MCF 10A (cell line): ENCODE data around the gene NPB. TPM values are rescaled to one million over a fixed set of nuclear protein-coding genes. Genes with fewer than 3 reads are reported as not detected.

Experiments used
- Bru-seq: library from RNA; stranded (reverse); fragments of 400-500 nt; gene quantifications from one replicate; lab custom pipeline; 2021; lab: Mats Ljungman, UMichigan
- BruChase-seq, 2 experiments: library from RNA; stranded (reverse); fragments of 400-500 nt; gene quantifications; one replicate each; lab custom pipeline; 2021; lab: Mats Ljungman, UMichigan
- BruUV-seq: library from RNA; stranded (reverse); fragments of 400-500 nt; replicated peaks from 2 replicates; lab custom pipeline; 2021; lab: Mats Ljungman, UMichigan
- CTCF ChIA-PET: fragments of 300-600 bp; sonication (Branson Sonifier 250); formaldehyde crosslinking; extraction: SDS; loops from one replicate; lab custom pipeline; 2021; ENCODE audit warnings: antibody characterized with exemption, inconsistent platforms; lab: Yijun Ruan, JAX
- POLR2A ChIA-PET: fragments of 300-600, 350-650 bp; sonication (Branson Sonifier 250); formaldehyde crosslinking; extraction: SDS; loops from one replicate; lab custom pipeline; 2020; ENCODE audit warnings: antibody characterized with exemption, inconsistent platforms; lab: Yijun Ruan, JAX
- DNase-seq: peaks from one replicate; pipeline ENCODE4 v3.0.0-alpha.2; 2018; ENCODE audit not compliant: unreplicated experiment
- H3K27ac Mint-ChIP-seq: one replicate; pipeline ENCODE4 v1.8.0; 2022; ENCODE audit warnings: mild to moderate bottlenecking, low read depth, mixed read lengths; ENCODE audit not compliant: unreplicated experiment
- H3K27me3 Mint-ChIP-seq: one replicate; pipeline ENCODE4 v1.8.0; 2022; ENCODE audit warnings: mixed read lengths; ENCODE audit not compliant: insufficient read depth, unreplicated experiment
- H3K36me3 Mint-ChIP-seq: one replicate; pipeline ENCODE4 v1.8.0; 2022; ENCODE audit warnings: mild to moderate bottlenecking, moderate library complexity, mixed read lengths; ENCODE audit not compliant: insufficient read depth, unreplicated experiment
- H3K4me1 Mint-ChIP-seq: one replicate; pipeline ENCODE4 v1.8.0; 2022; ENCODE audit warnings: mixed read lengths; ENCODE audit not compliant: insufficient read depth, unreplicated experiment
- H3K4me3 Mint-ChIP-seq: one replicate; pipeline ENCODE4 v1.8.0; 2022; ENCODE audit warnings: mild to moderate bottlenecking, moderate library complexity, mixed read lengths; ENCODE audit not compliant: unreplicated experiment
- H3K9me3 Mint-ChIP-seq: one replicate; pipeline ENCODE4 v1.8.0; 2022; ENCODE audit warnings: mixed read lengths; ENCODE audit not compliant: unreplicated experiment
- intact Hi-C: fragments of 100-400 bp; cut with micrococcal nuclease; formaldehyde crosslinking; loops from 2 replicates; pipeline ENCODE4 v1.14.1; 2022
- long read RNA-seq: library from polyadenylated mRNA; stranded (forward); transcript quantifications from one replicate; pipeline ENCODE4 v2.0.0, GENCODE V29; 2022
- total RNA-seq: library from RNA; stranded (reverse); gene quantifications from 2 replicates; pipeline ENCODE4 v1.2.3, GENCODE V29; 2022
- TF ChIP-seq, protein P1 (sequence below): fragments of 200-600 bp; IDR thresholded peaks from one replicate; pipeline ENCODE4 v1.8.0; 2022; ENCODE audit warnings: antibody characterized with exemption, mild to moderate bottlenecking; ENCODE audit not compliant: unreplicated experiment

The NPB gene
- total RNA-seq: 0.28 TPM in 1 of 2 replicates, not detected in the other
- Bru-seq, nascent RNA: percentile 29 among the genes with signal in this experiment
- BruChase-seq, experiment 1, labeled RNA remaining after a 6-hour chase: percentile 23 among the genes with signal in this experiment
- percentile 35 among the genes with signal in this experiment for BruChase-seq, experiment 2, labeled RNA remaining after a 2-hour chase
- long read RNA-seq: 0 reads

DNA sequence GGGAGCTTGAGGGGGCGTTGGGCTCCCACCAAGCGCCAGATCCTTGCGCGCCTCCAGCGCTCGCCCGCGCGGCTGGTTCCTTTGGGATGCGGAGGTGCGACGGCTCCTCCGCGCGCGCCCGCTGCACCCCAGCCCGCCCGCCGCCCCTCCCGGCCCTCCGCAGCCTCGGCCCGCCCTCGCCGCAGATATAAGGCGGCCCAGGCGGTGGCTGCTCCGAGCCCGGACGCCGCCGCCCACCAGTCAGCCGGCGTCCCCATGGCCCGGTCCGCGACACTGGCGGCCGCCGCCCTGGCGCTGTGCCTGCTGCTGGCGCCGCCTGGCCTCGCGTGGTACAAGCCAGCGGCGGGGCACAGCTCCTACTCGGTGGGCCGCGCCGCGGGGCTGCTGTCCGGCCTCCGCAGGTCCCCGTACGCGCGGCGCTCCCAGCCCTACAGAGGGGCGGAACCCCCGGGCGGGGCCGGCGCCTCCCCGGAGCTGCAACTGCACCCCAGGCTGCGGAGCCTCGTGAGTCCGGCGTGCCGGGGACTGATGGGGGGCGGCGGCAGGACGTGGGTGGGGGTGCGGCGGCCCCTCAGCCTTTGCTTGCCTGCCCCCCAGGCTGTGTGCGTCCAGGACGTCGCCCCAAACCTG, at the start of gene NPB:
NPB (plus strand) TSS at position 216 of the 630 bp plus-strand sequence; CDS start at position 256, 40 bp downstream.
- DNase-seq: no peak
- intact Hi-C loops: no loop called here
- TF ChIP-seq, protein P1, sequence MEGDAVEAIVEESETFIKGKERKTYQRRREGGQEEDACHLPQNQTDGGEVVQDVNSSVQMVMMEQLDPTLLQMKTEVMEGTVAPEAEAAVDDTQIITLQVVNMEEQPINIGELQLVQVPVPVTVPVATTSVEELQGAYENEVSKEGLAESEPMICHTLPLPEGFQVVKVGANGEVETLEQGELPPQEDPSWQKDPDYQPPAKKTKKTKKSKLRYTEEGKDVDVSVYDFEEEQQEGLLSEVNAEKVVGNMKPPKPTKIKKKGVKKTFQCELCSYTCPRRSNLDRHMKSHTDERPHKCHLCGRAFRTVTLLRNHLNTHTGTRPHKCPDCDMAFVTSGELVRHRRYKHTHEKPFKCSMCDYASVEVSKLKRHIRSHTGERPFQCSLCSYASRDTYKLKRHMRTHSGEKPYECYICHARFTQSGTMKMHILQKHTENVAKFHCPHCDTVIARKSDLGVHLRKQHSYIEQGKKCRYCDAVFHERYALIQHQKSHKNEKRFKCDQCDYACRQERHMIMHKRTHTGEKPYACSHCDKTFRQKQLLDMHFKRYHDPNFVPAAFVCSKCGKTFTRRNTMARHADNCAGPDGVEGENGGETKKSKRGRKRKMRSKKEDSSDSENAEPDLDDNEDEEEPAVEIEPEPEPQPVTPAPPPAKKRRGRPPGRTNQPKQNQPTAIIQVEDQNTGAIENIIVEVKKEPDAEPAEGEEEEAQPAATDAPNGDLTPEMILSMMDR: no peak
- peak within 1 kb of the TSS; percentile 11 for H3K27ac Mint-ChIP-seq
- peaks cover 16% of the 10 kb centered on the region for H3K4me1 Mint-ChIP-seq
- H3K9me3 Mint-ChIP-seq: no peaks in the 10 kb centered on the region
- no peaks in the 10 kb centered on the region for H3K27me3 Mint-ChIP-seq
- no peak within 1 kb of the TSS for H3K4me3 Mint-ChIP-seq
- CTCF ChIA-PET: no interaction called here
- POLR2A ChIA-PET: interaction anchor here (0.8 kb wide), 1 partner anchor 390 kb away, joined by 3 read pairs; no protein-coding TSS in a partner anchor
- H3K36me3 Mint-ChIP-seq: peaks cover 39% of the 10 kb centered on the region
- no TSS peak for BruUV-seq

- Mint-ChIP-seq H3K36me3 (peaks cover 97% of the 10 kb centered on the region), H3K27ac (peak overlapping the region; percentile 70), H3K27me3 (no peaks in the 10 kb centered on the region), H3K4me3 (no peak overlapping the region), H3K9me3 (no peaks in the 10 kb centered on the region), H3K4me1 (peaks cover 23% of the 10 kb centered on the region)
- BruUV-seq: no TSS peak
- CTCF ChIA-PET: interaction anchor here (0.8 to 1.3 kb wide), 3 partner anchors 12 to 120 kb away, joined by 3 to 5 read pairs (median 3); no protein-coding TSS in a partner anchor
- TF ChIP-seq, protein P1: peak; percentile 11
- DNase-seq: peak; percentile 30
- POLR2A ChIA-PET: interaction anchor here (0.7 to 2.4 kb wide), 8 partner anchors 11 to 631 kb away, joined by 3 to 9 read pairs (median 4); partner anchors contain the start of genes MCRIP1 and SLC25A10
- intact Hi-C loops: no loop called here
Measured at GRCh38 chr17:81854974-81855774, 46.9 kb upstream of the NPB start.

DNA sequence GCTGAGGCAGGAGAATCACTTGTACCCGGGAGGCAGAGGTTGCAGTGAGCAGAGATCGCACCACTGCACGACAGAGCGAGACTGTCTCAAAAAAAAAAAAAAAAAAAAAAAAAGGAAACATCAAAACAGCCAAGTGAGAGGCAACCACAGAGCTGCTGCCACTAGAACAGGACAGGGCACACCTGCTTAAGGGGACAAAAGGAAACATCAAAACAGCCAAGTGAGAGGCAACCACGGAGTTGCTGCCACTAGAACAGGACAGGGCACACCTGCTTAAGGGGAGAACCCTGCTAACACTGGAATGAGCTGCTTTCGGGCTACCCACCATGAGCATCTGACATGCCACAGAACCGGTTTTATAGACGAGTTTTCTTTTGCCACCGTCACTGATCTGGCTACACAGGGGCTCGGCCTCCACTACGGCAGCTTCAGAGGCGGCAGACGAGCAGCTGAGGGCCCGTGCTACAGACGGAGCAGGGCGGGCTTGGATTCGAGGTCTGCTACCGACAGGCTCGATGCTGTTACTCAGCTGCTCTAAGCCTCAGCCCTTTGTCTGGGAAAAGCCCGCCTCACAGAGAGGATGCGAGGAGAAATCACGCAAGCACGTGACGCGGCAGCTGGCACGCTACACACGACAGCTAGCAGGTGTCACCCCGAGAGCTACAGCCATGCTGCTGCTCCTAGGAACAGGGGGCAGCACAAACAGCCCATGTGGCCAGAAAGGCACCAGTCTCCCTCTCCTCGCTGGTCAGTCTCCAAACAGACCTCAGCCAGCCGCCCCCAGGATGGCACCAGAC, 43.7 kb upstream of the NPB start:
- intact Hi-C loops: no loop called here
- DNase-seq: no peak
- H3K27me3 Mint-ChIP-seq: no peaks in the 10 kb centered on the region
- H3K4me1 Mint-ChIP-seq: peaks cover 32% of the 10 kb centered on the region
- no TSS peak for BruUV-seq
- ChIA-PET POLR2A (interaction anchor here (0.6 to 1.7 kb wide), 6 partner anchors 12 to 155 kb away, joined by 3 to 19 read pairs (median 6); partner anchors contain the start of genes ARHGDIA, MAFG and MRPL12), CTCF (interaction anchor here (0.5 to 0.9 kb wide), 2 partner anchors 123 to 129 kb away, joined by 3 to 4 read pairs; no protein-coding TSS in a partner anchor)
- peaks cover 84% of the 10 kb centered on the region for H3K36me3 Mint-ChIP-seq
- TF ChIP-seq, protein P1: no peak
- peak overlapping the region; percentile 27 for H3K27ac Mint-ChIP-seq
- no peaks in the 10 kb centered on the region for H3K9me3 Mint-ChIP-seq
- peak overlapping the region; percentile 89 for H3K4me3 Mint-ChIP-seq
